GM12878 (cell line): ENCODE data around the gene HECTD3.
"Not testable (repeated sequence)": the region's sequence is repeated elsewhere in the genome, so short reads cannot be mapped to it uniquely, and the experiment has no call there.

Experiments used
- CHD2 ChIP-seq: IDR thresholded peaks from 2 replicates; pipeline ENCODE4 v1.6.1; 2011; ENCODE audit warnings: low read depth, low read length, improper control_type of control experiment, borderline replicate concordance
- FOXM1 ChIP-seq: IDR thresholded peaks from 2 replicates; pipeline ENCODE4 v1.6.1; 2012; ENCODE audit warnings: low read depth, mild to moderate bottlenecking, inconsistent platforms, low read length, moderate library complexity
- KDM1A ChIP-seq: fragments of 200-600 bp; sonication (generic); IDR thresholded peaks from 2 replicates; pipeline ENCODE4 v1.6.1; 2016; ENCODE audit warnings: borderline replicate concordance
- NR2C2 ChIP-seq: IDR thresholded peaks from 2 replicates; pipeline ENCODE4 v1.6.1; 2011; ENCODE audit warnings: borderline replicate concordance, low read depth; ENCODE audit not compliant: control insufficient read depth, insufficient read length
- POLR2A ChIP-seq: IDR thresholded peaks from 2 replicates; pipeline ENCODE4 v1.6.1; 2011; ENCODE audit warnings: low read depth, mild to moderate bottlenecking, low read length
- SRF ChIP-seq, 2 experiments: IDR thresholded peaks; 2 replicates each; pipeline ENCODE4 v1.6.1; 2011; ENCODE audit warnings: low read depth in 2 of 2, low read length in 2 of 2, mild to moderate bottlenecking in 1 of 2, moderate library complexity in 1 of 2
- TARDBP ChIP-seq: IDR thresholded peaks from 2 replicates; pipeline ENCODE4 v1.6.1; 2016; ENCODE audit warnings: borderline replicate concordance
- TF ChIP-seq, protein P1 (sequence below), 3 experiments: IDR thresholded peaks in 2 of 3; conservative IDR thresholded peaks in 1 of 3; 2 replicates each; pipeline ENCODE4 v1.5.1; 2011; ENCODE audit warnings: low read depth in 3 of 3, low read length in 3 of 3, mild to moderate bottlenecking in 3 of 3, control low read depth in 2 of 3, moderate library complexity in 2 of 3, inconsistent platforms in 1 of 3, mixed read lengths in 1 of 3; ENCODE audit not compliant: control insufficient read depth in 2 of 3, insufficient read depth in 1 of 3; ENCODE audit errors: extremely low read depth in 1 of 3

GRCh38 chr1:44962022-44962421, 49.1 kb downstream of the HECTD3 start:
- not testable (repeated sequence) for TF ChIP-seq SRF (IDR thresholded peaks at IDR 0.05; ENCODE audit: low read depth in 2 of 2, low read length in 2 of 2); NR2C2; POLR2A; CHD2; FOXM1; TARDBP; KDM1A
- TF ChIP-seq, protein P1, sequence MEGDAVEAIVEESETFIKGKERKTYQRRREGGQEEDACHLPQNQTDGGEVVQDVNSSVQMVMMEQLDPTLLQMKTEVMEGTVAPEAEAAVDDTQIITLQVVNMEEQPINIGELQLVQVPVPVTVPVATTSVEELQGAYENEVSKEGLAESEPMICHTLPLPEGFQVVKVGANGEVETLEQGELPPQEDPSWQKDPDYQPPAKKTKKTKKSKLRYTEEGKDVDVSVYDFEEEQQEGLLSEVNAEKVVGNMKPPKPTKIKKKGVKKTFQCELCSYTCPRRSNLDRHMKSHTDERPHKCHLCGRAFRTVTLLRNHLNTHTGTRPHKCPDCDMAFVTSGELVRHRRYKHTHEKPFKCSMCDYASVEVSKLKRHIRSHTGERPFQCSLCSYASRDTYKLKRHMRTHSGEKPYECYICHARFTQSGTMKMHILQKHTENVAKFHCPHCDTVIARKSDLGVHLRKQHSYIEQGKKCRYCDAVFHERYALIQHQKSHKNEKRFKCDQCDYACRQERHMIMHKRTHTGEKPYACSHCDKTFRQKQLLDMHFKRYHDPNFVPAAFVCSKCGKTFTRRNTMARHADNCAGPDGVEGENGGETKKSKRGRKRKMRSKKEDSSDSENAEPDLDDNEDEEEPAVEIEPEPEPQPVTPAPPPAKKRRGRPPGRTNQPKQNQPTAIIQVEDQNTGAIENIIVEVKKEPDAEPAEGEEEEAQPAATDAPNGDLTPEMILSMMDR (IDR thresholded peaks at IDR 0.05 in 2 of 3, conservative IDR thresholded peaks at IDR 0.05 in 1 of 3; ENCODE audit: control insufficient read depth in 2 of 3, extremely low read depth in 1 of 3, insufficient read depth in 1 of 3, low read depth in 3 of 3, low read length in 3 of 3) = not testable (repeated sequence)
